CD4-positive, CD25-positive, alpha-beta regulatory T cell (primary cell): ENCODE data around the gene ADAMTS13. TPM values are rescaled to one million over a fixed set of nuclear protein-coding genes. Genes with fewer than 3 reads are reported as not detected.

Experiments
- ATAC-seq, 2 donors: fragments of 150-1000 bp; cut with Tn5 transposase; one replicate each; pipeline ENCODE4 v1.10.0; 2021; ENCODE audit warnings: low read depth in 2 of 2, moderate number of reproducible peaks in 2 of 2, moderate library complexity in 1 of 2
- DNase-seq, 3 donors: peaks; one replicate each; pipeline versions ENCODE4 v3.0.0 to v3.0.0-alpha.2; 2012 to 2022; ENCODE audit warnings: mixed read lengths in 1 of 3
- H3K27ac ChIP-seq: one replicate; pipeline ENCODE4 v1.7.0; 2013; ENCODE audit warnings: mild to moderate bottlenecking, low read length; ENCODE audit not compliant: insufficient read depth, poor library complexity, severe bottlenecking
- H3K27me3 ChIP-seq: one replicate; pipeline ENCODE4 v1.7.0; 2013; ENCODE audit warnings: low read length; ENCODE audit not compliant: control insufficient read depth, insufficient read depth
- H3K36me3 ChIP-seq: one replicate; pipeline ENCODE4 v1.7.0; 2013; ENCODE audit warnings: mild to moderate bottlenecking, low read length, moderate library complexity; ENCODE audit not compliant: control insufficient read depth, insufficient read depth
- H3K4me1 ChIP-seq: 2 replicates; pipeline ENCODE4 v1.7.0; 2013; ENCODE audit warnings: mild to moderate bottlenecking, low read length; ENCODE audit not compliant: insufficient read depth, control insufficient read depth, poor library complexity, severe bottlenecking
- H3K4me3 ChIP-seq: one replicate; pipeline ENCODE4 v1.7.0; 2013; ENCODE audit warnings: low read depth, mild to moderate bottlenecking, low read length, moderate library complexity
- H3K9me3 ChIP-seq, 2 experiments: 1 replicate in 1 of 2; 2 replicates in 1 of 2; pipeline ENCODE4 v1.7.0; 2013; ENCODE audit warnings: low read length in 2 of 2, mild to moderate bottlenecking in 1 of 2, moderate library complexity in 1 of 2; ENCODE audit not compliant: control insufficient read depth in 2 of 2
- H3K27ac Mint-ChIP-seq, 3 donors: one replicate each; pipeline ENCODE4 v1.8.0; 2020 to 2022; ENCODE audit warnings: mild to moderate bottlenecking in 3 of 3, mixed read lengths in 3 of 3, moderate library complexity in 2 of 3
- H3K27me3 Mint-ChIP-seq: one replicate; pipeline ENCODE4 v1.8.0; 2022; ENCODE audit warnings: mild to moderate bottlenecking, mixed read lengths
- H3K36me3 Mint-ChIP-seq: one replicate; pipeline ENCODE4 v1.8.0; 2020; ENCODE audit warnings: mixed read lengths
- H3K4me1 Mint-ChIP-seq, 4 donors: one replicate each; pipeline ENCODE4 v1.8.0; 2020 to 2022; ENCODE audit warnings: mixed read lengths in 4 of 4, mild to moderate bottlenecking in 1 of 4
- H3K4me3 Mint-ChIP-seq, 4 donors: one replicate each; pipeline ENCODE4 v1.8.0; 2020 to 2022; ENCODE audit warnings: mild to moderate bottlenecking in 4 of 4, mixed read lengths in 4 of 4, moderate library complexity in 3 of 4
- H3K9me3 Mint-ChIP-seq, 7 donors: one replicate each; pipeline ENCODE4 v1.8.0; 2020 to 2022; ENCODE audit warnings: mixed read lengths in 7 of 7, mild to moderate bottlenecking in 3 of 7, moderate library complexity in 2 of 7
- polyA plus RNA-seq, 4 donors: library from polyadenylated mRNA; unstranded; fragments of 300-500 nt; fragmentation: Illumina TruSeq; gene quantifications; one replicate each; pipeline ENCODE4 v1.2.3, GENCODE V29; 2021
- total RNA-seq: library from RNA; stranded (reverse); gene quantifications from one replicate; pipeline ENCODE4 v1.2.3, GENCODE V29; 2022

The ADAMTS13 gene
- total and polyA plus RNA-seq, 5 donors from 2014 or later = 0.10 to 0.47 TPM; not detected in 3

DNA sequence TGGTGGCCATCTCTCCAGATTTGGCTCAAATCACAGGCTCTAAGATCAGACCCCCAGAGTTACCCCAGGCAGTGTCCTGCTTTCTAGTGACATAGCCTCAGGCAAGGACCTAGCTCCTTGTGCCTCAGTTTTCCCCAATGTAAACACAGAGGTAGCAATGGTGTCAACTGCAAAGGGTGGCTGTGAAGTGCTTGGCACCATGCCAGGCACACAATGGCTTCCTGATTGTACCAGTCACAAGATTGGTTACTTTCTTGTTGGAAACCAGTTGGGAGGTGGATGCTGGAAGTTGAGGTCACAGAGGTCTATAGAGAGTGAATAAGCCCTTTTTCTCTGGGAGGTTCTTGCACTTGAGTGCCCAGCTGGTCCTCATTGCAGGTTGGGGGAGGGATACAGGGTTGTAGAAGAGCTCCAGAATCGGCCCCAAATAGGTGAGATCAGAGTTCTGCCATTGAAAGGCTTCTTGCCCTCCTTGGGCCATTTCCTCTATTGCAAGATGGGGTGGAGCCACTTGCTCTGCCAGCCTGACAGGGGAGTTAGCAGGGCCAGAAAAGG is 43.7 kb upstream of the ADAMTS13 start:
- peaks cover 29% of the 10 kb centered on the region for H3K4me1 ChIP-seq
- Mint-ChIP-seq H3K4me3 (peak overlapping the region; percentile 5 to 88 (median 38)), H3K4me1 (peaks cover 5 to 23% (median 9%) of the 10 kb centered on the region in 4 donors), H3K27ac (peak overlapping the region in 1 of 3 donors; percentile 47), H3K36me3 (peaks cover 3% of the 10 kb centered on the region), H3K9me3 (peaks cover 0 to 2% (median 0%) of the 10 kb centered on the region in 7 donors), H3K27me3 (no peaks in the 10 kb centered on the region)
- H3K9me3 ChIP-seq = no peaks in the 10 kb centered on the region
- H3K36me3 ChIP-seq = no peaks in the 10 kb centered on the region
- DNase-seq (no peak), ATAC-seq (no peak)
- H3K27ac ChIP-seq = no peak overlapping the region
- no peaks in the 10 kb centered on the region for H3K27me3 ChIP-seq
- H3K4me3 ChIP-seq = no peak overlapping the region

DNA sequence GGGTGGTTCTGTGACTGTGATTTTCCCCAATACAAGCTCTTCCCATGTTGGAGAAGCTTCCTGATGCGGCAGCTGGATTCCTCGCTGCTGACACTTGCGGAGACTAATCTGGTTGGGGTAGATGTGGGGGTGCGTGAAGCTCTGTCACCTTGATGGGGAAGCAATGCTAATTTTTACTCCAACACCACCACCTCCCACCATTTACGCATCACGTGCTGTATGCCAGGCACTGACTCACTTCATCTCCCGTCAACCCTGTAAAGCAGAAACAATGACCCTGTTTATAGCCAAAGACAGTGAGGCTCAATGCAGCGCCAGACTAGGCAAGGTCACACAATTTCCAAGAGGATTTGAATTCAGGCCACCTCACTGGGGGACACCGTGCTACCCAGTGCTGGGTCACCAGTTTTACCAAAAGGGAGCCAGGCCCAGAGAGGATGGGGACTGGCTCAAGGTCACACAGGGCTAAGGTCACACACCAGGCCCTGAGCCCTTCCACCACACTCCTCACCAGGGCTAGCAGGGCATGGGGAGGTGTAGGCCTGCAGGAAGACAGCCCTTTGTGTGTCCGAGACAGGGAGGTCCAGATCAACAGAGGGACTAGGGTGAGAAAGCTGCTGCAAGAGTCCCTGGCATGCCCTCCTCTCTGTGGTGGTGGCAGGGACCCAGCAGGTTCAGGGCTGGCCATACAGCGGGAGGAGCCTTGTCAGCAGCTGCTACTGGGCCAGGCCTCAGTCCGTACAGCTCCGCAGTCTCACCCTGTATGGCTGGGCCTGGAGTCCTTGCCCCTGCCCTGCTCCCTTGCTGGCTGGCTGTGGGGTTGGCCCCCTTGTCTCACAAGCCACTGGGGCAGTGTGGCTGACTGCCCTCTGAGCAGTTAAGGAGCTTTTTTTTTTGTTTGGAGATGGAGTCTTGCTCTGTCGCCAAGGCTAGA is 42.7 kb upstream of the ADAMTS13 start:
- ATAC-seq = no peak
- Histone ChIP-seq H3K4me1 (peaks cover 20% of the 10 kb centered on the region), H3K27me3 (no peaks in the 10 kb centered on the region), H3K4me3 (no peak overlapping the region), H3K9me3 (no peaks in the 10 kb centered on the region), H3K36me3 (no peaks in the 10 kb centered on the region), H3K27ac (no peak overlapping the region)
- peaks cover 2 to 15% (median 9%) of the 10 kb centered on the region in 4 donors for H3K4me1 Mint-ChIP-seq
- no peak overlapping the region for H3K4me3 Mint-ChIP-seq
- no peaks in the 10 kb centered on the region for H3K27me3 Mint-ChIP-seq
- H3K9me3 Mint-ChIP-seq = peaks cover 0 to 1% (median 0%) of the 10 kb centered on the region in 7 donors
- peaks cover 3% of the 10 kb centered on the region for H3K36me3 Mint-ChIP-seq
- DNase-seq = no peak
- H3K27ac Mint-ChIP-seq = no peak overlapping the region

DNA sequence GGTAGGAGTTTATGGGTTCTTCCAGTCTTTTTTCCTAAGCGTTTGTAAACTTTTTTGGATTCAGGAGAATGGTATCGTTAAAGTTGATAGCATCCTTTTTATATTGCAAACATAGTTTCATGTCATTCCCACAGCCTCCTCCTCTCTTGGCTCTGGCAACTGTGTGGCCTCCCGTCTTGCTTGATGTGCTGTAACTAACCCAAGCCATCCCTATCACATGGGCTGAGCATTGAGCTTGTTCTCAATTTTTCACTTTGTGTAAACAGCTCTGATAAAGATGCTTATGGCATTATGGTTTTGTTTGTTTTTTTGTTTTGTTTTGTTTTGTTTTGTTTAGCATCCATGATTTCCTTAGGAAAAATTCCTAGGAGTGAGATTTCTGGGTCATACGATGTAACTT is 41.4 kb upstream of the ADAMTS13 start:
- DNase-seq (no peak), ATAC-seq (no peak)
- Histone ChIP-seq H3K9me3 (no peaks in the 10 kb centered on the region), H3K4me3 (no peak overlapping the region), H3K36me3 (no peaks in the 10 kb centered on the region), H3K27ac (no peak overlapping the region), H3K4me1 (peaks cover 10% of the 10 kb centered on the region), H3K27me3 (no peaks in the 10 kb centered on the region)
- Mint-ChIP-seq H3K36me3 (no peaks in the 10 kb centered on the region), H3K9me3 (no peaks in the 10 kb centered on the region), H3K27ac (no peak overlapping the region), H3K4me1 (peaks cover 0 to 8% (median 2%) of the 10 kb centered on the region in 4 donors), H3K27me3 (no peaks in the 10 kb centered on the region), H3K4me3 (peak overlapping the region in 1 of 4 donors; percentile 21)

DNA sequence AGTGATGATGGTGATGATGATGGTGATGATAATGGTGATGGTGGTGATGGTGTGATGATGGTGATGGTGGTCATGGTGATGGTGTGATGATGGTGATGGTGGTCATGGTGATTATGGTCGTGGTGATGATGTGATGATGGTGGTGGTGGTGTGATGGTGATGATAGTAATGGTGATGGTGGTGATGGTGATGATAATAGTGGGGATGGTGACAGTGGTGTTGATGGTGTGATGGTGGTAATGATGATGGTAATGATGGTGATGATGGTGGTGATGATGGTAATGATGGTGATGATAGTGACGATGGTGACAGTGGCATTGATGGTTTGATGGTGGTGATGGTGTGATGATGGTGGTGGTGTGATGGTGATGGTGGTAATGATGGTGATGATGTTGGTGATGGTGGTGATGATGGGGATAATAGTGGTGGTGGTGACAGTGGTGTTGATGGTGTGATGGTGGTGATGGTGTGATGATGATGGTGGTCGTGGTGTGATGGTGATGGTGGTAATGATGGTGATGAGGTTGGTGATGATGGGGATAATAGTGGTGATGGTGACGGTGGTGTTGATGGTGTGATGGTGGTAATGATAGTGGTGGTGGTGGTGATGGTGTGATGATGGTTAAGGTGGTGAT is 39.5 kb upstream of the ADAMTS13 start:
- no peaks in the 10 kb centered on the region for H3K36me3 ChIP-seq
- H3K27me3 Mint-ChIP-seq = no peaks in the 10 kb centered on the region
- no peak for DNase-seq
- H3K9me3 Mint-ChIP-seq = no peaks in the 10 kb centered on the region
- H3K4me1 Mint-ChIP-seq = peaks cover 0 to 2% (median 0%) of the 10 kb centered on the region in 4 donors
- no peak overlapping the region for H3K27ac ChIP-seq
- no peak overlapping the region for H3K27ac Mint-ChIP-seq
- H3K27me3 ChIP-seq = no peaks in the 10 kb centered on the region
- H3K4me1 ChIP-seq = no peaks in the 10 kb centered on the region
- H3K4me3 ChIP-seq = no peak overlapping the region
- no peaks in the 10 kb centered on the region for H3K36me3 Mint-ChIP-seq
- H3K9me3 ChIP-seq = no peaks in the 10 kb centered on the region
- no peak overlapping the region for H3K4me3 Mint-ChIP-seq
- no peak for ATAC-seq

DNA sequence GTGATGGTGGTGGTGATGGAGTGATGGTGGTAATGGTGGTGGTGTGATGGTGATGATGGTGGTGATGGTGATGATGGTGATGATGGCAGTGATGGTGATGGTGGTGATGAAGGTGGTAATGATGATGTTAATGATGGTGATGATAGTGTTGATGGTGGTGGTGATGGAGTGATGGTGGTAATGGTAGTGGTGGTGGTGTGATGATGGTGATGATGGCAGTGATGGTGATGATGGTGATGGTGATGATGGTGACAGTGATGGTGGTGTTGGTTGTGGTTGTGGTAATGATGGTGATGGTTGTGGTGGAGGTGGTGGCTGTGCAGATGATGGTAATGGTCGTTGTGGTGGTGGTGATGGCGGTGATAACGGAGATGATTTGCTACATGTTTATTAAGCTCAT is 38.7 kb upstream of the ADAMTS13 start:
- H3K4me1 Mint-ChIP-seq = no peaks in the 10 kb centered on the region
- H3K4me3 ChIP-seq = no peak overlapping the region
- no peaks in the 10 kb centered on the region for H3K27me3 ChIP-seq
- H3K27me3 Mint-ChIP-seq = no peaks in the 10 kb centered on the region
- ATAC-seq (no peak), DNase-seq (no peak)
- H3K4me1 ChIP-seq = no peaks in the 10 kb centered on the region
- no peaks in the 10 kb centered on the region for H3K9me3 ChIP-seq
- H3K4me3 Mint-ChIP-seq = no peak overlapping the region
- H3K36me3 ChIP-seq = no peaks in the 10 kb centered on the region
- no peaks in the 10 kb centered on the region for H3K9me3 Mint-ChIP-seq
- no peaks in the 10 kb centered on the region for H3K36me3 Mint-ChIP-seq
- H3K27ac ChIP-seq = no peak overlapping the region
- no peak overlapping the region for H3K27ac Mint-ChIP-seq

DNA sequence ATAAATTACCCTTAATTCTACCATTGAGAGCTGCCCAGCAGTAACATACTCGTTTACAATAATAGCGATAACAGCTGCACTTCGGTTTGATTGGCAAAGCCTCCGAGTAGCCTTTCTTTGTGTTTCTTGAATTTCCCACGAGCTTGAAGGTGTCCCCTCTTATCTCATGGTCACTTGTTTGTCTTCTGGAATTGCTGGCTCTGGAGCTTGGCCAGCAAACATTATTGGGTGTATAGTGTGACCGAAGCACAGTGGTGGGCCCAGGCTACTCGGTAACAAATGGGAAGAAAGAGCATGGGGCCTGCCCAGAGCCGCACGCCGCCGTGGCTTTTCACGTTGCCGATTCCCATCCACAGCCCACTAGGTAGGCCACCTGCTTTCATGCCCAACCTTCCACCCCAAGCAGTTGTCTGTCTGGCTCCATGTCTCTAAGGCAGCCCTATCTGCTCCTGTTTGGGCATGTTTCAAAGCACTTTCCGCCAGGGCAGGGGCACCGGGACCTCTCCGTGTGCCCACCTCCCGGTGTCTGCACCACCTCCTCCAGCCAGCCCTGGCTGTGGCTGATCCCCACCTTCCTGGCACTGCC is 37.3 kb upstream of the ADAMTS13 start:
- no peak overlapping the region for H3K27ac Mint-ChIP-seq
- H3K9me3 Mint-ChIP-seq = peaks cover 0 to 1% (median 0%) of the 10 kb centered on the region in 7 donors
- H3K36me3 ChIP-seq = no peaks in the 10 kb centered on the region
- no peaks in the 10 kb centered on the region for H3K9me3 ChIP-seq
- H3K4me3 ChIP-seq = no peak overlapping the region
- no peaks in the 10 kb centered on the region for H3K27me3 Mint-ChIP-seq
- ATAC-seq (no peak), DNase-seq (no peak)
- no peak overlapping the region for H3K27ac ChIP-seq
- H3K4me1 Mint-ChIP-seq = no peaks in the 10 kb centered on the region
- H3K4me1 ChIP-seq = no peaks in the 10 kb centered on the region
- H3K27me3 ChIP-seq = no peaks in the 10 kb centered on the region
- no peak overlapping the region for H3K4me3 Mint-ChIP-seq
- no peaks in the 10 kb centered on the region for H3K36me3 Mint-ChIP-seq

DNA sequence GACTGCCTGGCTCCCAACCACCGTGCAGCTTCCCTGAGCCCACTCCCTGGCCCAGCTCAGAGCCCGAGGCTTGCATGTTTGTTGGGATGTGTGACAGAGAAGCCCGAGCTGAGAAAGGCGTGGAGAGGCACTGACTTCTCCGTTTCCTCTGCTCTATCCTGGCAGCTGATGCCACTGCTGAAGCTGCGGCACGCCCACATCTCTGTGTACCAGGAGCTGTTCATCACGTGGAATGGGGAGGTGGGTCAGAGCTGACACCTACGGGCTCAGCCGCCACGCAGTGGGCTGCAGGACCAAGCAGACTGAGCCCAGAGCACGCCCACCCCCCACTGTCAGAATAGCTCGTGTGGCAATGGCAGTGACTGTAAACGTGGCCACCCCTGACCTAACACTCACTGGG is 36.7 kb upstream of the ADAMTS13 start:
- H3K4me1 Mint-ChIP-seq = no peaks in the 10 kb centered on the region
- H3K4me1 ChIP-seq = no peaks in the 10 kb centered on the region
- no peak overlapping the region for H3K27ac Mint-ChIP-seq
- peaks cover 0 to 1% (median 0%) of the 10 kb centered on the region in 7 donors for H3K9me3 Mint-ChIP-seq
- no peaks in the 10 kb centered on the region for H3K27me3 ChIP-seq
- H3K36me3 Mint-ChIP-seq = no peaks in the 10 kb centered on the region
- no peak overlapping the region for H3K4me3 ChIP-seq
- ATAC-seq = no peak
- H3K4me3 Mint-ChIP-seq = no peak overlapping the region
- H3K27ac ChIP-seq = no peak overlapping the region
- H3K27me3 Mint-ChIP-seq = no peaks in the 10 kb centered on the region
- DNase-seq = no peak
- no peaks in the 10 kb centered on the region for H3K9me3 ChIP-seq
- no peaks in the 10 kb centered on the region for H3K36me3 ChIP-seq
